Measurements from ENCODE around the gene PTPRD. TPM values are rescaled to one million over a fixed set of nuclear protein-coding genes. Genes with fewer than 3 reads are reported as not detected.
A peak's percentile ranks its signal among the peaks of the same experiment; 100 is the strongest.

PTPRD gene
- total RNA-seq, 1 donor from 2014 or later: 532 TPM

DNA sequence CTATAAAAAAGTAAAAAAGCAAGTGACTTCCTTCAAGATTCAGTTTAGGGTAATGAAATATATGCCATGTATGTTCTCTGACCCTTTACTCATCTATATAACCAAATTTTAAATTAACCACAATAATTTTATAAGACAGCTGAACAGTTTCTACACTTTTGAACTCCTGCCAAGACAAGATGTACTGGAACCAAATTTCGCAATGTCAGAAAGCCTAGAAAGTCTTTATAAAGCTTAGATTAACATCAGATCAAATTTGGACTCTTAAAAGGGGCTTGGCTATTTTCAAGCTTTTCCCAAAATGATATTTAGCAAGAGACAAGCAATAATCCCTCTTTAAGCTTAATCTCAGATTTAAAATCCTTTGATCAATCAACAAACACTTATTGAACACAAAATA is 362.6 kb downstream of the PTPRD start:
- Mint-ChIP-seq H3K27ac (ENCODE audit: unreplicated experiment) (no peak overlapping the region), H3K4me1 (ENCODE audit: low read depth, unreplicated experiment) (peaks cover 3% of the 10 kb centered on the region), H3K4me3 (ENCODE audit: unreplicated experiment) (no peak overlapping the region), H3K36me3 (ENCODE audit: unreplicated experiment) (no peaks in the 10 kb centered on the region), H3K27me3 (ENCODE audit: unreplicated experiment) (no peaks in the 10 kb centered on the region), H3K9me3 (ENCODE audit: unreplicated experiment) (no peaks in the 10 kb centered on the region)
- TF ChIP-seq CTCF (IDR thresholded peaks at IDR 0.05; ENCODE audit: partially characterized antibody, unreplicated experiment): no peak
- DNase-seq: no peak

GRCh38 chr9:10248890-10249289 is 363.9 kb downstream of the PTPRD start:
- H3K9me3 Mint-ChIP-seq (ENCODE audit: unreplicated experiment): no peaks in the 10 kb centered on the region
- no peak for TF ChIP-seq CTCF (IDR thresholded peaks at IDR 0.05; ENCODE audit: partially characterized antibody, unreplicated experiment)
- no peak for DNase-seq
- H3K27me3 Mint-ChIP-seq (ENCODE audit: unreplicated experiment): no peaks in the 10 kb centered on the region
- H3K36me3 Mint-ChIP-seq (ENCODE audit: unreplicated experiment): no peaks in the 10 kb centered on the region
- no peak overlapping the region for H3K27ac Mint-ChIP-seq (ENCODE audit: unreplicated experiment)
- no peaks in the 10 kb centered on the region for H3K4me1 Mint-ChIP-seq (ENCODE audit: low read depth, unreplicated experiment)
- H3K4me3 Mint-ChIP-seq (ENCODE audit: unreplicated experiment): no peak overlapping the region

DNA sequence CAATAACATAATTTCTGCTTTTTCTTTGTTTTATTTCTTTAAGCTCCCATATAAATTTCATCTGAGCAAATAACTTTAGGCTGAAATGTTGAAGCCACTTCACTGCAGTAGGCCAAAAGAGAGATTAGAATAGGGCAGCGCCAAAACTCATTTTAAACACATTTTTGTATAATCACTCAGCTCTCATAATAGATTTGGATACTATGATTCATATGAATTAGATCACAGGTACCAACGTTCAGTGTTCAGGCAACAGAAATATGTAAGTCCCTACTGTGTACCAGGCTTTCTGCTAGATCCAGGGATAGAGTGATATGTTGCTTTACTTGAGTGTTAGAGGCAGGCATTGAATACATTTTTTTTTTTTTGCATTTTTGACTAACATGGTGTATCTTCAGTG is 370.5 kb downstream of the PTPRD start:
- H3K27me3 Mint-ChIP-seq (ENCODE audit: unreplicated experiment): no peaks in the 10 kb centered on the region
- H3K9me3 Mint-ChIP-seq (ENCODE audit: unreplicated experiment): no peaks in the 10 kb centered on the region
- TF ChIP-seq CTCF (IDR thresholded peaks at IDR 0.05; ENCODE audit: partially characterized antibody, unreplicated experiment): no peak
- no peak overlapping the region for H3K27ac Mint-ChIP-seq (ENCODE audit: unreplicated experiment)
- H3K4me3 Mint-ChIP-seq (ENCODE audit: unreplicated experiment): no peak overlapping the region
- H3K4me1 Mint-ChIP-seq (ENCODE audit: low read depth, unreplicated experiment): peaks cover 2% of the 10 kb centered on the region
- DNase-seq: no peak
- no peaks in the 10 kb centered on the region for H3K36me3 Mint-ChIP-seq (ENCODE audit: unreplicated experiment)

GRCh38 chr9:10238087-10238486 is 374.7 kb downstream of the PTPRD start:
- no peak for DNase-seq
- TF ChIP-seq CTCF (IDR thresholded peaks at IDR 0.05; ENCODE audit: partially characterized antibody, unreplicated experiment): no peak
- Mint-ChIP-seq H3K4me3 (ENCODE audit: unreplicated experiment) (no peak overlapping the region), H3K9me3 (ENCODE audit: unreplicated experiment) (no peaks in the 10 kb centered on the region), H3K36me3 (ENCODE audit: unreplicated experiment) (no peaks in the 10 kb centered on the region), H3K4me1 (ENCODE audit: low read depth, unreplicated experiment) (peaks cover 26% of the 10 kb centered on the region), H3K27me3 (ENCODE audit: unreplicated experiment) (no peaks in the 10 kb centered on the region), H3K27ac (ENCODE audit: unreplicated experiment) (peak overlapping the region; percentile 53)

GRCh38 chr9:10237584-10237983 is 375.2 kb downstream of the PTPRD start:
- H3K9me3 Mint-ChIP-seq (ENCODE audit: unreplicated experiment): no peaks in the 10 kb centered on the region
- peak overlapping the region; percentile 73 for H3K27ac Mint-ChIP-seq (ENCODE audit: unreplicated experiment)

More at GRCh38 chr9:10237584-10237983, 375.2 kb downstream of the PTPRD start:
- DNase-seq: no peak
- no peaks in the 10 kb centered on the region for H3K36me3 Mint-ChIP-seq (ENCODE audit: unreplicated experiment)
- peaks cover 31% of the 10 kb centered on the region for H3K4me1 Mint-ChIP-seq (ENCODE audit: low read depth, unreplicated experiment)
- no peaks in the 10 kb centered on the region for H3K27me3 Mint-ChIP-seq (ENCODE audit: unreplicated experiment)
- H3K4me3 Mint-ChIP-seq (ENCODE audit: unreplicated experiment): no peak overlapping the region
- no peak for TF ChIP-seq CTCF (IDR thresholded peaks at IDR 0.05; ENCODE audit: partially characterized antibody, unreplicated experiment)
